IMR-90 (cell line): ENCODE results near the gene OOSP3. TPM values are rescaled to one million over a fixed set of nuclear protein-coding genes. Genes with fewer than 3 reads are reported as not detected.

ENCODE experiments used
- ATAC-seq: fragments of 200-7000 bp; cut with Tn5 transposase; 2 replicates; pipeline ENCODE4 v1.9.1; 2020; ENCODE audit warnings: low read depth, mild to moderate bottlenecking, moderate library complexity
- BruUV-seq: library from RNA; stranded (reverse); fragments of 400-500 nt; replicated peaks from 2 replicates; lab custom pipeline; 2021; lab: Mats Ljungman, UMichigan
- CTCF ChIA-PET: fragments of 300-600 bp; formaldehyde crosslinking; extraction: SDS; loops from one replicate; lab custom pipeline; 2021; ENCODE audit warnings: antibody characterized with exemption; lab: Yijun Ruan, JAX
- POLR2A ChIA-PET: fragments of 300-600 bp; sonication (Branson Sonifier 250); formaldehyde crosslinking; loops from one replicate; lab custom pipeline; 2022; ENCODE audit warnings: antibody characterized with exemption; ENCODE audit not compliant: unreplicated experiment; lab: Charles Lee
- DNase-seq: peaks from one replicate; pipeline ENCODE4 v3.0.0; 2013
- H2AFZ ChIP-seq: replicated peaks from 2 replicates; pipeline ENCODE3; 2013; ENCODE audit warnings: low read length, mild to moderate bottlenecking; ENCODE audit not compliant: poor library complexity
- H2AK5ac ChIP-seq: 2 replicates; pipeline ENCODE4 v1.6.1; 2013; ENCODE audit warnings: low read depth, low read length, inconsistent platforms
- H2AK9ac ChIP-seq: replicated peaks from 2 replicates; pipeline ENCODE3; 2013; ENCODE audit warnings: mild to moderate bottlenecking, low read depth, low read length, moderate library complexity; ENCODE audit not compliant: poor library complexity
- H2BK120ac ChIP-seq: 2 replicates; pipeline ENCODE4 v1.6.1; 2013; ENCODE audit warnings: low read depth, low read length, inconsistent platforms
- H2BK15ac ChIP-seq: 3 replicates; pipeline ENCODE4 v1.6.1; 2013; ENCODE audit warnings: low read depth, low read length, inconsistent platforms
- H2BK20ac ChIP-seq: 2 replicates; pipeline ENCODE4 v1.6.1; 2013; ENCODE audit warnings: low read depth, mild to moderate bottlenecking, inconsistent platforms, low read length, moderate library complexity
- H2BK5ac ChIP-seq: 2 replicates; pipeline ENCODE4 v1.6.1; 2013; ENCODE audit warnings: mild to moderate bottlenecking, low read depth, low read length, inconsistent platforms; ENCODE audit not compliant: poor library complexity, severe bottlenecking
- H3K14ac ChIP-seq: replicated peaks from 2 replicates; pipeline ENCODE4 v1.6.1; 2013; ENCODE audit warnings: low read depth, low read length, inconsistent platforms
- H3K18ac ChIP-seq: 2 replicates; pipeline ENCODE4 v1.6.1; 2013; ENCODE audit warnings: low read depth, low read length, control low read depth
- H3K23ac ChIP-seq: 2 replicates; pipeline ENCODE4 v1.6.1; 2013; ENCODE audit warnings: low read depth, low read length, inconsistent platforms
- H3K27ac ChIP-seq: 2 replicates; pipeline ENCODE4 v1.5.1; 2013; ENCODE audit warnings: mild to moderate bottlenecking, control low read depth, low read length; ENCODE audit not compliant: insufficient read depth
- H3K27me3 ChIP-seq: 2 replicates; pipeline ENCODE4 v1.6.1; 2013; ENCODE audit warnings: low read length; ENCODE audit not compliant: control insufficient read depth, insufficient read depth
- H3K36me3 ChIP-seq: 2 replicates; pipeline ENCODE4 v1.6.1; 2013; ENCODE audit warnings: low read length, mixed read lengths; ENCODE audit not compliant: control insufficient read depth, insufficient read depth
- H3K4ac ChIP-seq: 2 replicates; pipeline ENCODE4 v1.6.1; 2013; ENCODE audit warnings: low read depth, low read length, inconsistent platforms
- H3K4me1 ChIP-seq: 2 replicates; pipeline ENCODE4 v1.6.1; 2013; ENCODE audit warnings: low read length, mixed read lengths; ENCODE audit not compliant: control insufficient read depth, insufficient read depth
- H3K4me2 ChIP-seq: 2 replicates; pipeline ENCODE4 v1.6.1; 2013; ENCODE audit warnings: low read depth, mild to moderate bottlenecking, control low read depth, low read length, moderate library complexity
- H3K4me3 ChIP-seq: 2 replicates; pipeline ENCODE4 v1.5.1; 2013; ENCODE audit warnings: low read depth, mild to moderate bottlenecking, control low read depth, low read length, moderate library complexity; ENCODE audit not compliant: insufficient read depth
- H3K56ac ChIP-seq: 2 replicates; pipeline ENCODE4 v1.6.1; 2013; ENCODE audit warnings: low read length, inconsistent platforms; ENCODE audit not compliant: insufficient read depth; ENCODE audit errors: extremely low read depth
- H3K79me1 ChIP-seq, 2 experiments: 2 replicates each; pipeline ENCODE4 v1.6.1; 2013; ENCODE audit warnings: low read length in 2 of 2, inconsistent platforms in 1 of 2, low read depth in 1 of 2
- H3K9ac ChIP-seq: 2 replicates; pipeline ENCODE4 v1.6.1; 2013; ENCODE audit warnings: low read depth, low read length, control low read depth
- H3K9me1 ChIP-seq: 2 replicates; pipeline ENCODE4 v1.6.1; 2013; ENCODE audit warnings: low read length, inconsistent platforms; ENCODE audit not compliant: insufficient read depth
- H3K9me3 ChIP-seq: 2 replicates; pipeline ENCODE4 v1.6.1; 2013; ENCODE audit warnings: low read length; ENCODE audit not compliant: control insufficient read depth, insufficient read depth
- H4K20me1 ChIP-seq: 2 replicates; pipeline ENCODE4 v1.6.1; 2013; ENCODE audit warnings: low read length, inconsistent platforms; ENCODE audit not compliant: insufficient read depth
- H4K5ac ChIP-seq: 2 replicates; pipeline ENCODE4 v1.6.1; 2013; ENCODE audit warnings: mild to moderate bottlenecking, low read depth, low read length, control low read depth
- H4K8ac ChIP-seq, 2 experiments: 2 replicates each; pipeline ENCODE4 v1.6.1; 2013; ENCODE audit warnings: low read depth in 2 of 2, low read length in 2 of 2, control low read depth in 1 of 2, inconsistent platforms in 1 of 2
- H4K91ac ChIP-seq: 2 replicates; pipeline ENCODE4 v1.6.1; 2013; ENCODE audit warnings: low read depth, low read length, inconsistent platforms; ENCODE audit not compliant: insufficient read depth
- BHLHE40 ChIP-seq: fragments of 150-350 bp; IDR thresholded peaks from 2 replicates; pipeline ENCODE4 v1.6.1; 2016; ENCODE audit warnings: mild to moderate bottlenecking, low read depth, low read length
- CEBPB ChIP-seq: IDR thresholded peaks from 2 replicates; pipeline ENCODE4 v1.6.1; 2012; ENCODE audit warnings: low read depth, low read length, improper control_type of control experiment
- CHD1 ChIP-seq: IDR thresholded peaks from 2 replicates; pipeline ENCODE4 v1.6.1; 2012; ENCODE audit warnings: low read depth, low read length, improper control_type of control experiment
- FOS ChIP-seq: fragments of 150-350 bp; IDR thresholded peaks from 2 replicates; pipeline ENCODE4 v1.6.1; 2016; ENCODE audit warnings: low read depth, low read length
- MAFK ChIP-seq: IDR thresholded peaks from 2 replicates; pipeline ENCODE4 v1.6.1; 2012; ENCODE audit warnings: low read depth, low read length, improper control_type of control experiment
- MAZ ChIP-seq: IDR thresholded peaks from 2 replicates; pipeline ENCODE4 v1.6.1; 2012; ENCODE audit warnings: low read depth, mild to moderate bottlenecking, low read length, improper control_type of control experiment, moderate library complexity, borderline replicate concordance
- MXI1 ChIP-seq: IDR thresholded peaks from 2 replicates; pipeline ENCODE4 v1.6.1; 2012; ENCODE audit warnings: low read depth, mild to moderate bottlenecking, low read length, moderate library complexity, borderline replicate concordance
- NFE2L2 ChIP-seq: fragments of 150-350 bp; IDR thresholded peaks from 2 replicates; pipeline ENCODE4 v1.6.1; 2016; ENCODE audit warnings: low read depth, mild to moderate bottlenecking, low read length
- POLR2A ChIP-seq: IDR thresholded peaks from 2 replicates; pipeline ENCODE4 v1.6.1; 2012; ENCODE audit warnings: mild to moderate bottlenecking, low read depth, low read length
- RAD21 ChIP-seq: IDR thresholded peaks from 2 replicates; pipeline ENCODE4 v1.6.1; 2012; ENCODE audit warnings: low read length, improper control_type of control experiment
- RCOR1 ChIP-seq: IDR thresholded peaks from 2 replicates; pipeline ENCODE4 v1.6.1; 2012; ENCODE audit warnings: mild to moderate bottlenecking, low read length, improper control_type of control experiment; ENCODE audit not compliant: insufficient replicate concordance
- RFX5 ChIP-seq: IDR thresholded peaks from 2 replicates; pipeline ENCODE4 v1.8.0; 2012; ENCODE audit warnings: low read depth, mild to moderate bottlenecking, low read length, moderate library complexity
- SMC3 ChIP-seq: fragments of 150-350 bp; IDR thresholded peaks from 2 replicates; pipeline ENCODE4 v1.6.1; 2016; ENCODE audit warnings: low read depth, mild to moderate bottlenecking, antibody characterized with exemption, low read length, moderate library complexity
- WGBS, 2 experiments: methylation state at CpG; one replicate each; pipeline versions ENCODE4 v1.1.5 to v1.1.7; 2013; ENCODE audit warnings: missing lambda C conversion rate in 2 of 2; ENCODE audit not compliant: insufficient read length in 1 of 2; ENCODE audit errors: extremely low coverage in 2 of 2; 5-methylcytosine and 5-hydroxymethylcytosine counted together
- dilution Hi-C: fragments of 300-500 bp; cut with HindIII; formaldehyde crosslinking; loops from one replicate; pipeline ENCODE4 v1.14.3; 2018; ENCODE audit warnings: low sequenced_read_pairs; ENCODE audit not compliant: unreplicated experiment
- in situ Hi-C: fragments of 300-500 bp; cut with MboI; formaldehyde crosslinking; loops from 3 replicates; pipeline ENCODE4 v1.14.3; 2019; ENCODE audit warnings: low sequenced_read_pairs, inconsistent platforms, mixed read lengths
- intact Hi-C: fragments of 100-400 bp; cut with micrococcal nuclease; formaldehyde crosslinking; loops from 2 replicates; pipeline ENCODE4 v1.10.0; 2022
- polyA plus RNA-seq, 3 experiments: library from polyadenylated mRNA; depleted of rRNA; stranded (reverse); fragments of >200 nt; gene quantifications; 2 replicates each; pipeline ENCODE4 v1.2.3, GENCODE V29; 2012; ENCODE audit warnings: low replicate concordance in 1 of 3
- total RNA-seq: library from RNA; depleted of rRNA; stranded (reverse); fragments of >200 nt; gene quantifications from 2 replicates; pipeline ENCODE4 v1.2.3, GENCODE V29; 2012
- TF ChIP-seq, protein P1 (sequence below): fragments of 150-350 bp; IDR thresholded peaks from 2 replicates; pipeline ENCODE4 v1.6.1; 2017; ENCODE audit warnings: mild to moderate bottlenecking, antibody characterized with exemption, low read length, low read depth
- TF ChIP-seq, protein P2 (sequence below): fragments of 150-350 bp; IDR thresholded peaks from 2 replicates; pipeline ENCODE4 v1.6.1; 2016; ENCODE audit warnings: low read depth, mild to moderate bottlenecking, low read length, moderate library complexity, borderline replicate concordance
- TF ChIP-seq, protein P3 (sequence below): conservative IDR thresholded peaks from 2 replicates; pipeline ENCODE4 v1.5.1; 2012; ENCODE audit warnings: mild to moderate bottlenecking, low read depth, low read length, improper control_type of control experiment

Gene OOSP3
- total and polyA plus RNA-seq, 2 of the 4 experiments (the other 2 are of a cell fraction), result not detected

DNA sequence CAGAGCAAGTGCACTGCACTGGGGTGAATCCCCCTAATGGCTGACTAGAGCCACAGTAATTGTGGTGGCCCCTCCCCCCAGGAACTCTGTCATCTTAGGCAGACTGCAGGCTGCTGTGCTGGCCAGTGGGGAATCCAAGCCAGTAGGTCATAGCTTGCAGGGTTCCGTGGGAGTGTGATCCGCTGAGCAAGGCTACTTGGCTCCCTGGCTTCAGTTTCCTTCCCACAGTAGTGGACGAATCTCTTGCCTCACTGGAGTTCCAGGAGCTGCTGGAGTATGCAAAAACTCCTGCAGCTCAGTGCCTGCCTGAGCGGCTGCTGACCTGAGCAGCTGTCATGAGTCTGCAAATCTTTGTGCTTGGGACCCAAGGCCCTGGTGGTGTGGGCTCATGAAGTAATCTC, 13.2 kb downstream of the OOSP3 start:
- H4K91ac ChIP-seq, result no peak overlapping the region
- H2BK20ac ChIP-seq, result no peak overlapping the region
- 20% methylated on average over 2 of the region's 4 CpGs; no CpG with 5 or more reads in 1 of the 2 experiments for WGBS, 2 experiments
- POLR2A ChIA-PET, result no interaction called here
- H3K4me2 ChIP-seq, result no peak overlapping the region
- no peaks in the 10 kb centered on the region for H3K36me3 ChIP-seq
- CTCF ChIA-PET, result no interaction called here
- intact Hi-C loops, result no loop called here
- H3K27me3 ChIP-seq, result no peaks in the 10 kb centered on the region
- in situ Hi-C loops, result no loop called here
- ATAC-seq, result no peak
- H3K23ac ChIP-seq, result no peak overlapping the region
- H2AK5ac ChIP-seq, result no peak overlapping the region
- no peak overlapping the region for H2AFZ ChIP-seq
- no peak for DNase-seq
- no peak overlapping the region for H3K56ac ChIP-seq
- no peak overlapping the region for H4K5ac ChIP-seq
- no peaks in the 10 kb centered on the region for H3K9me1 ChIP-seq
- H3K4me3 ChIP-seq, result no peak overlapping the region
- no peaks in the 10 kb centered on the region for H3K4me1 ChIP-seq
- H3K18ac ChIP-seq, result no peak overlapping the region
- BruUV-seq, result no TSS peak
- H2BK5ac ChIP-seq, result no peak overlapping the region
- no peaks in the 10 kb centered on the region; the same call in 1 of the 2 replicates for H3K9me3 ChIP-seq
- no peaks in the 10 kb centered on the region for H4K20me1 ChIP-seq
- dilution Hi-C loops, result no loop called here
- no peak overlapping the region for H4K8ac ChIP-seq
- TF ChIP-seq CHD1 (no peak), BHLHE40 (no peak), POLR2A (no peak), CEBPB (no peak), MAFK (no peak), FOS (no peak), MAZ (no peak), MXI1 (no peak), RFX5 (no peak), RCOR1 (no peak), SMC3 (no peak), NFE2L2 (no peak), RAD21 (no peak)
- TF ChIP-seq, protein P1, sequence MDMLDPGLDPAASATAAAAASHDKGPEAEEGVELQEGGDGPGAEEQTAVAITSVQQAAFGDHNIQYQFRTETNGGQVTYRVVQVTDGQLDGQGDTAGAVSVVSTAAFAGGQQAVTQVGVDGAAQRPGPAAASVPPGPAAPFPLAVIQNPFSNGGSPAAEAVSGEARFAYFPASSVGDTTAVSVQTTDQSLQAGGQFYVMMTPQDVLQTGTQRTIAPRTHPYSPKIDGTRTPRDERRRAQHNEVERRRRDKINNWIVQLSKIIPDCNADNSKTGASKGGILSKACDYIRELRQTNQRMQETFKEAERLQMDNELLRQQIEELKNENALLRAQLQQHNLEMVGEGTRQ, result no peak
- TF ChIP-seq, protein P2, sequence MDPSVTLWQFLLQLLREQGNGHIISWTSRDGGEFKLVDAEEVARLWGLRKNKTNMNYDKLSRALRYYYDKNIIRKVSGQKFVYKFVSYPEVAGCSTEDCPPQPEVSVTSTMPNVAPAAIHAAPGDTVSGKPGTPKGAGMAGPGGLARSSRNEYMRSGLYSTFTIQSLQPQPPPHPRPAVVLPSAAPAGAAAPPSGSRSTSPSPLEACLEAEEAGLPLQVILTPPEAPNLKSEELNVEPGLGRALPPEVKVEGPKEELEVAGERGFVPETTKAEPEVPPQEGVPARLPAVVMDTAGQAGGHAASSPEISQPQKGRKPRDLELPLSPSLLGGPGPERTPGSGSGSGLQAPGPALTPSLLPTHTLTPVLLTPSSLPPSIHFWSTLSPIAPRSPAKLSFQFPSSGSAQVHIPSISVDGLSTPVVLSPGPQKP, result no peak
- TF ChIP-seq, protein P3, sequence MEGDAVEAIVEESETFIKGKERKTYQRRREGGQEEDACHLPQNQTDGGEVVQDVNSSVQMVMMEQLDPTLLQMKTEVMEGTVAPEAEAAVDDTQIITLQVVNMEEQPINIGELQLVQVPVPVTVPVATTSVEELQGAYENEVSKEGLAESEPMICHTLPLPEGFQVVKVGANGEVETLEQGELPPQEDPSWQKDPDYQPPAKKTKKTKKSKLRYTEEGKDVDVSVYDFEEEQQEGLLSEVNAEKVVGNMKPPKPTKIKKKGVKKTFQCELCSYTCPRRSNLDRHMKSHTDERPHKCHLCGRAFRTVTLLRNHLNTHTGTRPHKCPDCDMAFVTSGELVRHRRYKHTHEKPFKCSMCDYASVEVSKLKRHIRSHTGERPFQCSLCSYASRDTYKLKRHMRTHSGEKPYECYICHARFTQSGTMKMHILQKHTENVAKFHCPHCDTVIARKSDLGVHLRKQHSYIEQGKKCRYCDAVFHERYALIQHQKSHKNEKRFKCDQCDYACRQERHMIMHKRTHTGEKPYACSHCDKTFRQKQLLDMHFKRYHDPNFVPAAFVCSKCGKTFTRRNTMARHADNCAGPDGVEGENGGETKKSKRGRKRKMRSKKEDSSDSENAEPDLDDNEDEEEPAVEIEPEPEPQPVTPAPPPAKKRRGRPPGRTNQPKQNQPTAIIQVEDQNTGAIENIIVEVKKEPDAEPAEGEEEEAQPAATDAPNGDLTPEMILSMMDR, result no peak
- no peak overlapping the region for H2AK9ac ChIP-seq
- H3K9ac ChIP-seq, result no peak overlapping the region
- H3K27ac ChIP-seq, result no peak overlapping the region
- H3K4ac ChIP-seq, result no peak overlapping the region
- H2BK120ac ChIP-seq, result no peak overlapping the region
- H3K14ac ChIP-seq, result no peak overlapping the region
- H3K79me1 ChIP-seq, result no peaks in the 10 kb centered on the region
- H2BK15ac ChIP-seq, result no peak overlapping the region
